Measurements from ENCODE around the gene ALPG. TPM values are rescaled to one million over a fixed set of nuclear protein-coding genes. Genes with fewer than 3 reads are reported as not detected.
"Not testable (repeated sequence)": the region's sequence is repeated elsewhere in the genome, so short reads cannot be mapped to it uniquely, and the experiment has no call there.

The ALPG gene
- total RNA-seq, 4 donors from 2014 or later: not detected

GRCh38 chr2:232400256-232401015 is 6.2 kb upstream of the ALPG start:
- Histone ChIP-seq H3K27ac (no peak overlapping the region), H3K36me3 (no peaks in the 10 kb centered on the region), H3K27me3 (peaks cover 0 to 28% of the 10 kb centered on the region in 2 donors), H3K9me3 (no peaks in the 10 kb centered on the region), H3K4me1 (no peaks in the 10 kb centered on the region), H3K4me3 (no peak overlapping the region)
- DNase-seq (ENCODE audit: low spot score in 2 of 2): no peak
- TF ChIP-seq, protein P1, sequence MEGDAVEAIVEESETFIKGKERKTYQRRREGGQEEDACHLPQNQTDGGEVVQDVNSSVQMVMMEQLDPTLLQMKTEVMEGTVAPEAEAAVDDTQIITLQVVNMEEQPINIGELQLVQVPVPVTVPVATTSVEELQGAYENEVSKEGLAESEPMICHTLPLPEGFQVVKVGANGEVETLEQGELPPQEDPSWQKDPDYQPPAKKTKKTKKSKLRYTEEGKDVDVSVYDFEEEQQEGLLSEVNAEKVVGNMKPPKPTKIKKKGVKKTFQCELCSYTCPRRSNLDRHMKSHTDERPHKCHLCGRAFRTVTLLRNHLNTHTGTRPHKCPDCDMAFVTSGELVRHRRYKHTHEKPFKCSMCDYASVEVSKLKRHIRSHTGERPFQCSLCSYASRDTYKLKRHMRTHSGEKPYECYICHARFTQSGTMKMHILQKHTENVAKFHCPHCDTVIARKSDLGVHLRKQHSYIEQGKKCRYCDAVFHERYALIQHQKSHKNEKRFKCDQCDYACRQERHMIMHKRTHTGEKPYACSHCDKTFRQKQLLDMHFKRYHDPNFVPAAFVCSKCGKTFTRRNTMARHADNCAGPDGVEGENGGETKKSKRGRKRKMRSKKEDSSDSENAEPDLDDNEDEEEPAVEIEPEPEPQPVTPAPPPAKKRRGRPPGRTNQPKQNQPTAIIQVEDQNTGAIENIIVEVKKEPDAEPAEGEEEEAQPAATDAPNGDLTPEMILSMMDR (IDR thresholded peaks at IDR 0.05): no peak
- TF ChIP-seq EP300 (IDR thresholded peaks at IDR 0.05): no peak
- TF ChIP-seq POLR2A (IDR thresholded peaks at IDR 0.05): no peak
- whole genome bisulfite sequencing, 2 donors: 49 to 58% methylated on average over 9 of the region's 9 CpGs

GRCh38 chr2:232402518-232402917 is 4.1 kb upstream of the ALPG start:
- 84 to 88% methylated on average over 3 of the region's 3 CpGs for WGBS, 2 donors
- no peak overlapping the region for H3K27ac ChIP-seq
- no peaks in the 10 kb centered on the region for H3K9me3 ChIP-seq
- no peak overlapping the region for H3K4me3 ChIP-seq
- peaks cover 0 to 21% of the 10 kb centered on the region in 2 donors for H3K27me3 ChIP-seq
- DNase-seq (ENCODE audit: low spot score in 2 of 2): no peak
- H3K4me1 ChIP-seq: no peaks in the 10 kb centered on the region
- H3K36me3 ChIP-seq: no peaks in the 10 kb centered on the region
- TF ChIP-seq EP300 (IDR thresholded peaks at IDR 0.05) (no peak), POLR2A (IDR thresholded peaks at IDR 0.05) (no peak)
- TF ChIP-seq, protein P1 (IDR thresholded peaks at IDR 0.05): no peak

DNA sequence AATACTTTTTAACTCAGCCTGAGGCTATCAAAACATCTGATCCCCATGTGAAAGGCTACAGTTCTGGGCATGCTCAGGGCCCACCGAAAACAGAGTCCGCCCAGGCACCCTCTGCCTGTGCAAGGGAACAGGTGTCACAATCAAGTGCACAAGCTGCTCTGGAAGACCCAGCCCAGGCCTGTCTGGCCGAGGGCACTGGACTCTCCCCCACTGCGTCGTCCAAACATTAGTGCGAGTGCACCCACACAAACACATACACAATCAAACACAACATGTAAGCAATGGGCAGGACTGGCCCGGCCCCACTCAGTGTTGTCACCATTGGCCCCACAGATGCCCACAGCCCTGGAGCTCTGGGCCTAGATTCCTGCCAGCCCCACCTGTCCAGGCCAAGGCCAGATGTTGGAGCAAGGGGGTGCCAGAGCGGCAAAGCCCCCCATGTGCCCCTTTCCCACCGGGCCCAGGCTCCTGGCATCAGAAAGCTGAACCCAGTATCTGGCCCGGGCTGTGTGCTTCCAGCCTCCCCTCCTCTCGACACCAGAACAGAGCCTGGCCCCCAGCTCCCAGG is 617 bp upstream of the ALPG start:
- no peaks in the 10 kb centered on the region for H3K4me1 ChIP-seq
- no peaks in the 10 kb centered on the region for H3K36me3 ChIP-seq
- no peaks in the 10 kb centered on the region for H3K9me3 ChIP-seq
- H3K27me3 ChIP-seq: peaks cover 0 to 11% of the 10 kb centered on the region in 2 donors
- WGBS, 2 donors: 84 to 89% methylated on average over 7 to 11 of the region's 11 CpGs
- no peak overlapping the region for H3K4me3 ChIP-seq
- H3K27ac ChIP-seq: no peak overlapping the region
- TF ChIP-seq POLR2A (IDR thresholded peaks at IDR 0.05): no peak
- TF ChIP-seq, protein P1 (IDR thresholded peaks at IDR 0.05): no peak
- no peak for TF ChIP-seq EP300 (IDR thresholded peaks at IDR 0.05)
- no peak for DNase-seq (ENCODE audit: low spot score in 2 of 2)

- not testable (repeated sequence) for H3K4me1 ChIP-seq; H3K4me3 ChIP-seq; DNase-seq (ENCODE audit: low spot score in 2 of 2); H3K9me3 ChIP-seq; H3K27ac ChIP-seq; H3K36me3 ChIP-seq
- peaks cover 0 to 18% of the 10 kb centered on the region in 2 donors for H3K27me3 ChIP-seq
- 89 to 91% methylated on average over 18 to 21 of the region's 30 CpGs for WGBS, 2 donors
Observed at GRCh38 chr2:232407428-232408150, 945 bp downstream of the ALPG start.

DNA sequence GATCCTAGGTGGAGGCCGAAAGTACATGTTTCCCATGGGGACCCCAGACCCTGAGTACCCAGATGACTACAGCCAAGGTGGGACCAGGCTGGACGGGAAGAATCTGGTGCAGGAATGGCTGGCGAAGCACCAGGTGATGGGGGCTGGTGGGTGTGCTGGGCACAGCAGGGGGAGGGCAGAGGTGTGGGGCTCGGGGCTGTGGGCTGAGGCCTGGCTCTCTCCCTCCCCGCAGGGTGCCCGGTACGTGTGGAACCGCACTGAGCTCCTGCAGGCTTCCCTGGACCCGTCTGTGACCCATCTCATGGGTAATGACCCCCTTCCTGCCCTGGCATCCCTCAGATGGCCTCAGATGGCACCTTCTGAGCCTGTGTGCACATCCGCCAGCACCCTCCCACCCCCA is 1.6 kb downstream of the ALPG start:
- not testable (repeated sequence) for H3K27ac ChIP-seq; H3K4me1 ChIP-seq; DNase-seq (ENCODE audit: low spot score in 2 of 2); H3K36me3 ChIP-seq; H3K4me3 ChIP-seq; H3K9me3 ChIP-seq
- peaks cover 0 to 23% of the 10 kb centered on the region in 2 donors for H3K27me3 ChIP-seq
- 89% methylated on average over 6 of the region's 10 CpGs; no CpG with 5 or more reads in 1 of the 2 donors for WGBS, 2 donors

- not testable (repeated sequence) for H3K4me3 ChIP-seq; H3K36me3 ChIP-seq; H3K4me1 ChIP-seq; H3K27ac ChIP-seq; H3K9me3 ChIP-seq; DNase-seq (ENCODE audit: low spot score in 2 of 2)
- 52 to 54% methylated on average over 12 to 18 of the region's 40 CpGs for WGBS, 2 donors
- peaks cover 0 to 27% of the 10 kb centered on the region in 2 donors for H3K27me3 ChIP-seq
Observed at GRCh38 chr2:232409617-232410016, 3.0 kb downstream of the ALPG start.
